Measurements from ENCODE around the gene EXOSC6.
"Not testable (repeated sequence)": the region's sequence is repeated elsewhere in the genome, so short reads cannot be mapped to it uniquely, and the experiment has no call there.

The EXOSC6 gene

DNA sequence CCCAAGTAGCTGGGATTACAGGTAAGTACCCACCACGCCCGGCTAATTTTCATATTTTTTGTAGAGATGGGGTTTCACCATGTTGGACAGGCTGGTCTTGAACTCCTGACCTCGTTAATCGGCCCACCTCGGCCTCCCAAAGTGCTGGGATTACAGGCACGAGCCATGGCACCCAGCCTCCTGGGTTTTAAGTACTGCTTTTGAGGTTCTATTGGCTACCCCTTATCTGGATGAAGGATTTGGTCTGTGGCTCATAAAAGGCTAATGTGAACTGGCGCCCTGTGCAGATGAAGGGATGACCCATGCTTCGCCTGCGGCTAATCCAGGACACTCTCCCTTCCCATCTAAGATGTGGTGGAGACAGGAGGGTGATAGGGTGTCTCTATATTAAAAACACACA is 52.6 kb downstream of the EXOSC6 start:
- DNase-seq, result not testable (repeated sequence)

GRCh38 chr16:70198666-70199065 is 53.1 kb downstream of the EXOSC6 start:
- DNase-seq, result peak; percentile 7

GRCh38 chr16:70198230-70198629 is 53.5 kb downstream of the EXOSC6 start:
- DNase-seq, result not testable (repeated sequence)

GRCh38 chr16:70197611-70198010 is 54.1 kb downstream of the EXOSC6 start:
- DNase-seq, result not testable (repeated sequence)

All from right kidney (tissue), 1 donor.